Measurements from ENCODE around the gene CBLL1. TPM values are rescaled to one million over a fixed set of nuclear protein-coding genes. Genes with fewer than 3 reads are reported as not detected.

CBLL1 gene
- total and polyA plus RNA-seq, 2 of the 13 experiments (the other 11 are each of a cell fraction or from before 2014, with no cell fraction given), result 8.8 to 10.5 TPM

GRCh38 chr7:107743567-107744344 lies at the start of gene CBLL1 (continued):
- 0 out of 2 replicates have a peak, but pooled peaks have one; percentile 47 for TF ChIP-seq SALL2 (CRISPR knock-in tag; IDR thresholded peaks at IDR 0.05)
- TF ChIP-seq ZNF878 (CRISPR knock-in tag; IDR thresholded peaks at IDR 0.05), result peak; percentile 58; the same call in 1 of the 2 replicates
- peak; percentile 19; the same call in 1 of the 2 replicates for TF ChIP-seq RFX5 (IDR thresholded peaks at IDR 0.05; ENCODE audit: low read depth, low read length)
- TF ChIP-seq TCF12 (IDR thresholded peaks at IDR 0.05), result no peak
- peak; percentile 20; the same call in 1 of the 2 replicates for TF ChIP-seq TCF12 (CRISPR knock-in tag; IDR thresholded peaks at IDR 0.05)
- TF ChIP-seq PAX8 (CRISPR knock-in tag; IDR thresholded peaks at IDR 0.05; ENCODE audit: borderline replicate concordance), result no peak
- TF ChIP-seq CENPT (CRISPR knock-in tag; IDR thresholded peaks at IDR 0.05; ENCODE audit: low read depth), result 0 out of 2 replicates have a peak, but pooled peaks have one; percentile 33
- TF ChIP-seq ZNF629 (CRISPR knock-in tag; conservative IDR thresholded peaks at IDR 0.05), result 0 out of 2 replicates have a peak, but pooled peaks have one; percentile 8
- TF ChIP-seq MEIS1 (CRISPR knock-in tag; IDR thresholded peaks at IDR 0.05; ENCODE audit: borderline replicate concordance), result peak; percentile 67
- TF ChIP-seq PAXIP1 (CRISPR knock-in tag; conservative IDR thresholded peaks at IDR 0.05), result peak; percentile 76
- no peak for TF ChIP-seq NFRKB (IDR thresholded peaks at IDR 0.05)
- TF ChIP-seq NPAS2 (CRISPR knock-in tag; IDR thresholded peaks at IDR 0.05; ENCODE audit: borderline replicate concordance), result no peak
- peak; percentile 7 for TF ChIP-seq THRA (CRISPR knock-in tag; IDR thresholded peaks at IDR 0.05; ENCODE audit: borderline replicate concordance)
- peak; percentile 64; the same call in 1 of the 2 replicates for TF ChIP-seq MIXL1 (CRISPR knock-in tag; IDR thresholded peaks at IDR 0.05)
- no peak for TF ChIP-seq ZNF414 (CRISPR knock-in tag; IDR thresholded peaks at IDR 0.05)
- no peak for TF ChIP-seq ZNF432 (CRISPR knock-in tag; IDR thresholded peaks at IDR 0.05; ENCODE audit: borderline replicate concordance)
- no peak for TF ChIP-seq PLRG1 (conservative IDR thresholded peaks at IDR 0.05)
- peak; percentile 88 for TF ChIP-seq ETV5 (CRISPR knock-in tag; IDR thresholded peaks at IDR 0.05; ENCODE audit: borderline replicate concordance)
- TF ChIP-seq ZNF235 (CRISPR knock-in tag; IDR thresholded peaks at IDR 0.05; ENCODE audit: borderline replicate concordance), result no peak
- TF ChIP-seq FOXK2 (IDR thresholded peaks at IDR 0.05), result peak; percentile 97
- no peak for TF ChIP-seq TRIM22 (IDR thresholded peaks at IDR 0.05)
- TF ChIP-seq ZFP37 (CRISPR knock-in tag; IDR thresholded peaks at IDR 0.05; ENCODE audit: borderline replicate concordance), result peak; percentile 58; the same call in 1 of the 2 replicates

All from HepG2 (cell line).